D721Med (cell line): Measurements from ENCODE around the gene SPG7.

Experiments
- DNase-seq: peaks from one replicate; pipeline ENCODE4 v3.0.0; 2011; ENCODE audit warnings: low spot score; ENCODE audit not compliant: insufficient read length
- FAIRE-seq: peaks from 2 replicates; lab custom pipeline; 2011; peaks lifted over from hg19 to GRCh38; lab: Jason Lieb, UNC
- TF ChIP-seq, protein P1 (sequence below): IDR thresholded peaks from 2 replicates; pipeline ENCODE4 v1.5.1; 2012; ENCODE audit warnings: mild to moderate bottlenecking, control low read depth; ENCODE audit not compliant: insufficient read depth; ENCODE audit errors: missing control alignments

Gene SPG7

DNA sequence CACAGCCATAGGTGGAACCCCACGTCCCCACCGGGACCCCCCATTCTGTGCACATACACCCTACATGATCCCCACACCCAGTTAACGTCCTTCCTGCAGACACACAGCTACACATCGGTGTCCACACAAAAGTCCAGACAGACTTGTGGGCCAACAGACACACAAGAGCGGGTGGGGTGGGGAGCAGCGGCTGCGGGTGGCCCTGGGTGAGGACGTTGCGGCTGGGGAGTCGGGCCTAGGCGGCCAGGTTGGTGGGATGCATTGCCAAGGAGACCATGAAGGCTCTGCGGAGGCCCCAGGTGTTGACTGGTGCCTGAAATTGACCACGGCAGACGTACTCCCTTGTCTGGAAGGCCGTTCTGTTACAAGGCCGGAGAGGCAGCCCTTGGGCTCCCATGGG lies 96.6 kb downstream of the SPG7 start:
- TF ChIP-seq, protein P1, sequence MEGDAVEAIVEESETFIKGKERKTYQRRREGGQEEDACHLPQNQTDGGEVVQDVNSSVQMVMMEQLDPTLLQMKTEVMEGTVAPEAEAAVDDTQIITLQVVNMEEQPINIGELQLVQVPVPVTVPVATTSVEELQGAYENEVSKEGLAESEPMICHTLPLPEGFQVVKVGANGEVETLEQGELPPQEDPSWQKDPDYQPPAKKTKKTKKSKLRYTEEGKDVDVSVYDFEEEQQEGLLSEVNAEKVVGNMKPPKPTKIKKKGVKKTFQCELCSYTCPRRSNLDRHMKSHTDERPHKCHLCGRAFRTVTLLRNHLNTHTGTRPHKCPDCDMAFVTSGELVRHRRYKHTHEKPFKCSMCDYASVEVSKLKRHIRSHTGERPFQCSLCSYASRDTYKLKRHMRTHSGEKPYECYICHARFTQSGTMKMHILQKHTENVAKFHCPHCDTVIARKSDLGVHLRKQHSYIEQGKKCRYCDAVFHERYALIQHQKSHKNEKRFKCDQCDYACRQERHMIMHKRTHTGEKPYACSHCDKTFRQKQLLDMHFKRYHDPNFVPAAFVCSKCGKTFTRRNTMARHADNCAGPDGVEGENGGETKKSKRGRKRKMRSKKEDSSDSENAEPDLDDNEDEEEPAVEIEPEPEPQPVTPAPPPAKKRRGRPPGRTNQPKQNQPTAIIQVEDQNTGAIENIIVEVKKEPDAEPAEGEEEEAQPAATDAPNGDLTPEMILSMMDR, result no peak
- DNase-seq (no peak), FAIRE-seq (no peak)

DNA sequence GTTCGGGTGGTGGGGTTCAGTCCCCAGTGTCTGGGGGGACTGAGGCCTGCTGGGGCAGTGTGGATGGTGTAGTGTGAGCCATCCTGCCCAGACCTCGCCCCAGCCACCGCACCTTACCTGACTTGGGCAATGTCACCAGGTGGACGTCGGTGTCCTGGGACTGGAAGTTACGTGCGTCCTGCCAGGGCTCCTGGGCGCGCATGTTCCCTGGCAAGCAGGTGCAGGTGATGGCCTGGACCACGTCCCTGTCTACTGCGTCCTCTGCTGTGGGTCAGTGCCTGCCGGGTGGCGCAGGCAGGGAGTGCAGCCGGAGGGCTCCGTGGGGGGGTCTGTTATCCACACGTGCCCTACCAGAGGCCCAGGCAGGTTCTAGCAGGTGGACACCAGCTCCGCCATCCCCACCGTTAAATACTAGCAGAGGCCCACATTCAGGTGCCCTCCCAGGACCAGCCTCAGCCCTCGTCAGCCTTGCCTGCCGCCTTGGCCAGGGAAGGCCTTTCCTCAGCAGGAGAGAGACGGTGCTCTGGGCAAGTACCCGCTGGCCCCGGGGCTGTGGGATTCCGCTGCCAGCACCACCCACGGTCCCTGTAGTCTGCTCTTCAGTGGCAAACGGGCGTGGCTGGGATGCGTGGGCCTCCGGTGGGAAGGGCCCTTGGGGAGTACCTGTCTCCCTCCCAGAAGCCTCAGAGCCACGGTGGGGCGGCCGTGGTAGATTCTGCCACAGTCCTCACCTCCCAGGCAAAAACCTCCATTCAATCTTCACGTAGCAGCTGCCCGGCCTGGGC lies 97.2 kb downstream of the SPG7 start:
- no peak for DNase-seq
- no peak for FAIRE-seq
- TF ChIP-seq, protein P1, result no peak

- DNase-seq, result no peak
- FAIRE-seq, result no peak
- TF ChIP-seq, protein P1, result no peak
Observed at GRCh38 chr16:89606006-89606405, 97.8 kb downstream of the SPG7 start.
